CD4-positive, CD25-positive, alpha-beta regulatory T cell (primary cell): ENCODE data around the gene PFN4. TPM values are rescaled to one million over a fixed set of nuclear protein-coding genes. Genes with fewer than 3 reads are reported as not detected.
"Not testable (repeated sequence)": the region's sequence is repeated elsewhere in the genome, so short reads cannot be mapped to it uniquely, and the experiment has no call there.

Source experiments
- ATAC-seq, 2 donors: fragments of 150-1000 bp; cut with Tn5 transposase; one replicate each; pipeline ENCODE4 v1.10.0; 2021; ENCODE audit warnings: low read depth in 2 of 2, moderate number of reproducible peaks in 2 of 2, moderate library complexity in 1 of 2
- DNase-seq, 3 donors: peaks; one replicate each; pipeline versions ENCODE4 v3.0.0 to v3.0.0-alpha.2; 2012 to 2022; ENCODE audit warnings: mixed read lengths in 1 of 3
- H3K27ac ChIP-seq: one replicate; pipeline ENCODE4 v1.7.0; 2013; ENCODE audit warnings: mild to moderate bottlenecking, low read length; ENCODE audit not compliant: insufficient read depth, poor library complexity, severe bottlenecking
- H3K27me3 ChIP-seq: one replicate; pipeline ENCODE4 v1.7.0; 2013; ENCODE audit warnings: low read length; ENCODE audit not compliant: control insufficient read depth, insufficient read depth
- H3K36me3 ChIP-seq: one replicate; pipeline ENCODE4 v1.7.0; 2013; ENCODE audit warnings: mild to moderate bottlenecking, low read length, moderate library complexity; ENCODE audit not compliant: control insufficient read depth, insufficient read depth
- H3K4me1 ChIP-seq: 2 replicates; pipeline ENCODE4 v1.7.0; 2013; ENCODE audit warnings: mild to moderate bottlenecking, low read length; ENCODE audit not compliant: insufficient read depth, control insufficient read depth, poor library complexity, severe bottlenecking
- H3K4me3 ChIP-seq: one replicate; pipeline ENCODE4 v1.7.0; 2013; ENCODE audit warnings: low read depth, mild to moderate bottlenecking, low read length, moderate library complexity
- H3K9me3 ChIP-seq, 2 experiments: 1 replicate in 1 of 2; 2 replicates in 1 of 2; pipeline ENCODE4 v1.7.0; 2013; ENCODE audit warnings: low read length in 2 of 2, mild to moderate bottlenecking in 1 of 2, moderate library complexity in 1 of 2; ENCODE audit not compliant: control insufficient read depth in 2 of 2
- H3K27ac Mint-ChIP-seq, 3 donors: one replicate each; pipeline ENCODE4 v1.8.0; 2020 to 2022; ENCODE audit warnings: mild to moderate bottlenecking in 3 of 3, mixed read lengths in 3 of 3, moderate library complexity in 2 of 3
- H3K27me3 Mint-ChIP-seq: one replicate; pipeline ENCODE4 v1.8.0; 2022; ENCODE audit warnings: mild to moderate bottlenecking, mixed read lengths
- H3K36me3 Mint-ChIP-seq: one replicate; pipeline ENCODE4 v1.8.0; 2020; ENCODE audit warnings: mixed read lengths
- H3K4me1 Mint-ChIP-seq, 4 donors: one replicate each; pipeline ENCODE4 v1.8.0; 2020 to 2022; ENCODE audit warnings: mixed read lengths in 4 of 4, mild to moderate bottlenecking in 1 of 4
- H3K4me3 Mint-ChIP-seq, 4 donors: one replicate each; pipeline ENCODE4 v1.8.0; 2020 to 2022; ENCODE audit warnings: mild to moderate bottlenecking in 4 of 4, mixed read lengths in 4 of 4, moderate library complexity in 3 of 4
- H3K9me3 Mint-ChIP-seq, 7 donors: one replicate each; pipeline ENCODE4 v1.8.0; 2020 to 2022; ENCODE audit warnings: mixed read lengths in 7 of 7, mild to moderate bottlenecking in 3 of 7, moderate library complexity in 2 of 7
- polyA plus RNA-seq, 4 donors: library from polyadenylated mRNA; unstranded; fragments of 300-500 nt; fragmentation: Illumina TruSeq; gene quantifications; one replicate each; pipeline ENCODE4 v1.2.3, GENCODE V29; 2021
- total RNA-seq: library from RNA; stranded (reverse); gene quantifications from one replicate; pipeline ENCODE4 v1.2.3, GENCODE V29; 2022

The PFN4 gene
- total and polyA plus RNA-seq, 5 donors from 2014 or later = not detected

DNA sequence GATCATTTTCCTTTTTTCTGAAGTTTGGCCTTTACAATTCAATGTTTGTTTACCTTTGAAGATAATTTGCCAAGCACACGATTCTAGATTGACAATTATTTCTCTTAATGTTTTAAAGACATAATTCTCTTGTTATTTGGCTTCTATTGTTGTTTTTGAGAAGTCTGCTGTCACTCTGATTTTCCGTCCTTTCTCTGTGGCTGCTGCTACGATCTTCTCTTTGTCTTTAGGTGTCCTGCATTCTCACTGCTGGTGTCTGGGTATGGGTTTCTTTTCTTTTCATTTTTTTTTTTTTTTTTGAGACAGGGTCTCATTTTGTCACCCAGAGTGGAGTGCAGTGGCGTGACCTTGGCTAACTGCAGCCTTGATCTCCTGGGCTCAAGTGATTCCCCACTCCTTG, 36.6 kb upstream of the PFN4 start:
- ATAC-seq = no peak
- H3K27ac Mint-ChIP-seq = no peak overlapping the region

DNA sequence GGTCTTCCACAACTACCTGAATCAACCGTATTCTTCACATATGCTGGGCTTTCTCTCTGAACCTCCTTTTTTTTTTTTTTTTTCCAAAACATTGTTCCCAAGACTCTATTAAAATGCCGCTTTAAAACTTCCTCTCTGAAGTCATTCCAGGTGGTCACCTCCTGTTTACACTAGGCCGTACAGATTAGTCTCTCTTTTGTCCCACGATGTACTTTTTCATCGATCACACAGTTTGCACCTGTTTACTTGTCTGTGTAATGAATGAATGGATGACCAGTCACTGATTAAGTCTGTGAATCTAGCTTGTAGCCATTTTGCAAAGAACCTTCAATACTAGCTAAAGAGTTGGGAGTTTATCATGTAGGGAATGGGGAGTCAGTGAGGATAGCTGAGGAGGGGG, 35.0 kb upstream of the PFN4 start:
- Histone ChIP-seq H3K36me3 (no peaks in the 10 kb centered on the region), H3K4me3 (no peak overlapping the region), H3K4me1 (no peaks in the 10 kb centered on the region), H3K9me3 (peaks cover 0 to 3% of the 10 kb centered on the region in 2 experiments), H3K27me3 (no peaks in the 10 kb centered on the region), H3K27ac (no peak overlapping the region)
- Mint-ChIP-seq H3K4me1 (no peaks in the 10 kb centered on the region), H3K4me3 (no peak overlapping the region), H3K27ac (no peak overlapping the region), H3K27me3 (no peaks in the 10 kb centered on the region), H3K9me3 (peaks cover 0 to 3% (median 0%) of the 10 kb centered on the region in 7 donors), H3K36me3 (peaks cover 20% of the 10 kb centered on the region)
- ATAC-seq = no peak
- no peak for DNase-seq

More for the DNA sequence above, 36.6 kb upstream of the PFN4 start:
- Histone ChIP-seq H3K4me1 (no peaks in the 10 kb centered on the region), H3K9me3 (peaks cover 0 to 3% of the 10 kb centered on the region in 2 experiments), H3K27me3 (no peaks in the 10 kb centered on the region), H3K27ac (no peak overlapping the region), H3K4me3 (no peak overlapping the region), H3K36me3 (no peaks in the 10 kb centered on the region)
- Mint-ChIP-seq H3K4me1 (no peaks in the 10 kb centered on the region), H3K36me3 (peaks cover 20% of the 10 kb centered on the region), H3K9me3 (peaks cover 0 to 3% (median 0%) of the 10 kb centered on the region in 7 donors), H3K4me3 (no peak overlapping the region), H3K27me3 (no peaks in the 10 kb centered on the region)
- DNase-seq = no peak

DNA sequence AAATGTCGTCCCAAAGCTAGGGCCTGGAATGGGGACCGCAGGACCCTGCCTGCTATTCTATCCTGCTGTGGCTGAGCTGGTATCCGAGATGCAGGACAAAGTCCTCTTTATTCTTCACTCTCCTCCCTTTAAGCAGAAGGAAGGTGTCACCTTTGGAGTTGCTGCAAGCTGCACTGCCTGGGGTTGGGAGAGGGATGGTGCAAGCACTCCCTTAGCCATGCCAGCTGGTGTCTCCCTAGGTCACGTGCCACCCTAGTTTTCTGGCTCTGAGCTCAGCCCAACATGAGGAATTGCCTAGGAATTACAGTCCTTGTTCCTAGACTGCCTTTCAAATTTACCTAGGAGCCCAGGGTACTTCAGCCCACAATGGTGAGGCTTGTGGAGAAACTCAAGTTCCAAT, 30.3 kb upstream of the PFN4 start:
- no peak overlapping the region for H3K27ac Mint-ChIP-seq
- Histone ChIP-seq H3K27me3 (no peaks in the 10 kb centered on the region), H3K4me1 (no peaks in the 10 kb centered on the region), H3K9me3 (peaks cover 0 to under 1% of the 10 kb centered on the region in 2 experiments), H3K36me3 (no peaks in the 10 kb centered on the region), H3K4me3 (no peak overlapping the region), H3K27ac (no peak overlapping the region)
- ATAC-seq = no peak
- H3K4me1 Mint-ChIP-seq = no peaks in the 10 kb centered on the region
- peaks cover 17% of the 10 kb centered on the region for H3K36me3 Mint-ChIP-seq
- no peak overlapping the region for H3K4me3 Mint-ChIP-seq
- no peak for DNase-seq
- peaks cover 0 to 8% (median 5%) of the 10 kb centered on the region in 7 donors for H3K9me3 Mint-ChIP-seq
- no peaks in the 10 kb centered on the region for H3K27me3 Mint-ChIP-seq

GRCh38 chr2:24152413-24153197, 29.5 kb upstream of the PFN4 start:
- no peaks in the 10 kb centered on the region for H3K4me1 Mint-ChIP-seq
- DNase-seq (no peak), ATAC-seq (no peak)
- peaks cover 0 to 14% (median 7%) of the 10 kb centered on the region in 7 donors for H3K9me3 Mint-ChIP-seq
- H3K36me3 Mint-ChIP-seq = peaks cover 20% of the 10 kb centered on the region
- Histone ChIP-seq H3K9me3 (peaks cover 4 to 9% of the 10 kb centered on the region in 2 experiments), H3K36me3 (no peaks in the 10 kb centered on the region), H3K4me3 (no peak overlapping the region), H3K4me1 (no peaks in the 10 kb centered on the region), H3K27ac (no peak overlapping the region), H3K27me3 (no peaks in the 10 kb centered on the region)
- no peaks in the 10 kb centered on the region for H3K27me3 Mint-ChIP-seq
- H3K27ac Mint-ChIP-seq = no peak overlapping the region
- H3K4me3 Mint-ChIP-seq = no peak overlapping the region

DNA sequence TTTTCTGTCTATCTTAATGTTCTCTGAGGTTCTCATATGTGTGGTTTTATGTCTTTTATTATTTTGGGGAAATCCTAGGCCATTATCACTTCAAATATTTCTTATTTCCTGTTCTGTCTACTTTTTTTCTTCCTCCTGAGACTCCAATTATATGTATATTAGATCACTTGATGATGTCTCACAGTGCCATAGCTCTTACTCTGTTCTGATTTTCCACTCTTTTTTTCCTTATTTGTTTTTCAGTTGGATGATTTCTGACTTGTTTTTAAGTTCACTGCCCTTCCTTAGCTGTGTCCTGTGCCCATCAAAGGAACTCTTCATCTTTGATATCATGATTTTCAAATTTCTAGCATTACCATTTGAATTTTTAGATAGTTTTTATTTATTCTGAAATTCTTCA, 24.2 kb upstream of the PFN4 start:
- ATAC-seq = no peak
- no peak overlapping the region for H3K27ac ChIP-seq
- no peaks in the 10 kb centered on the region for H3K4me1 Mint-ChIP-seq
- peaks cover 11 to 14% of the 10 kb centered on the region in 2 experiments for H3K9me3 ChIP-seq
- no peak overlapping the region for H3K27ac Mint-ChIP-seq
- H3K27me3 Mint-ChIP-seq = no peaks in the 10 kb centered on the region
- H3K4me1 ChIP-seq = no peaks in the 10 kb centered on the region
- no peaks in the 10 kb centered on the region for H3K27me3 ChIP-seq
- no peak for DNase-seq
- no peak overlapping the region for H3K4me3 Mint-ChIP-seq
- no peaks in the 10 kb centered on the region for H3K36me3 ChIP-seq
- H3K4me3 ChIP-seq = no peak overlapping the region
- peaks cover 0 to 23% (median 9%) of the 10 kb centered on the region in 7 donors for H3K9me3 Mint-ChIP-seq
- H3K36me3 Mint-ChIP-seq = peaks cover 28% of the 10 kb centered on the region

- H3K27me3 Mint-ChIP-seq, H3K4me3 Mint-ChIP-seq, H3K4me1 ChIP-seq, H3K9me3 Mint-ChIP-seq, H3K27ac ChIP-seq, H3K4me3 ChIP-seq, H3K27ac Mint-ChIP-seq, H3K4me1 Mint-ChIP-seq, ATAC-seq, H3K36me3 ChIP-seq, H3K27me3 ChIP-seq, DNase-seq, H3K9me3 ChIP-seq: not testable (repeated sequence)
- H3K36me3 Mint-ChIP-seq = peaks cover 12% of the 10 kb centered on the region
Measured at GRCh38 chr2:24140305-24140704, 17.2 kb upstream of the PFN4 start.

GRCh38 chr2:24132543-24132942, 9.4 kb upstream of the PFN4 start:
- H3K4me3 Mint-ChIP-seq = no peak overlapping the region
- H3K27me3 Mint-ChIP-seq = peaks cover 4% of the 10 kb centered on the region
- Histone ChIP-seq H3K4me3 (no peak overlapping the region), H3K27ac (no peak overlapping the region), H3K4me1 (no peaks in the 10 kb centered on the region), H3K9me3 (peaks cover 6 to 7% of the 10 kb centered on the region in 2 experiments), H3K36me3 (no peaks in the 10 kb centered on the region), H3K27me3 (no peaks in the 10 kb centered on the region)
- DNase-seq = no peak
- peaks cover 12% of the 10 kb centered on the region for H3K36me3 Mint-ChIP-seq
- no peak for ATAC-seq
- H3K4me1 Mint-ChIP-seq = no peaks in the 10 kb centered on the region
- H3K27ac Mint-ChIP-seq = no peak overlapping the region
- H3K9me3 Mint-ChIP-seq = peaks cover 0 to 14% (median 4%) of the 10 kb centered on the region in 7 donors

DNA sequence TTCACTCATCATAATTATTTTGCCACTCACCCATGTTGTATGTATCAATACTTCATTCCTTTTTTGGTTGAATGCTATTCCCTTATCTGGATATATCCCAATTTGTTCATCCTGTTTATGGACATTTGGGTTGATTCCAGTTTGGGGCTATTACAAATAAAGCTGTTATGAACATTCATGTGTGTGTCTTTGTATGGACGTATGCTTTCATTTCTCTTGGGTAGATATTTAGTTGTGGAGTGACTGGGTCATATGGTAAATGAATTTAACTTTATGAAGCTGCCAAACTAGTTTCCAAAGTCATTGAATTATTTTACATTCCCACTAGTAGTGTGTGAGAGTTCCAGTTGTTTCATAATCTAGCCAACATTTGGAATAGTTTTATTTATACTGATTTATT, 2.8 kb upstream of the PFN4 start:
- peak overlapping the region in 2 of 4 donors; percentile 68 to 87 for H3K4me3 Mint-ChIP-seq

More for the DNA sequence above, 2.8 kb upstream of the PFN4 start:
- peak overlapping the region in 1 of 3 donors; percentile 6 for H3K27ac Mint-ChIP-seq
- no peaks in the 10 kb centered on the region for H3K9me3 ChIP-seq
- no peaks in the 10 kb centered on the region for H3K27me3 ChIP-seq
- DNase-seq = no peak
- H3K4me1 ChIP-seq = peaks cover 6% of the 10 kb centered on the region
- no peaks in the 10 kb centered on the region for H3K9me3 Mint-ChIP-seq
- no peak overlapping the region for H3K4me3 ChIP-seq
- H3K27ac ChIP-seq = no peak overlapping the region
- peaks cover 4% of the 10 kb centered on the region for H3K27me3 Mint-ChIP-seq
- no peaks in the 10 kb centered on the region for H3K36me3 Mint-ChIP-seq
- peaks cover 7 to 24% (median 16%) of the 10 kb centered on the region in 4 donors for H3K4me1 Mint-ChIP-seq
- H3K36me3 ChIP-seq = no peaks in the 10 kb centered on the region
- ATAC-seq = no peak
